ENCODE results near the gene SLC2A4RG. TPM values are rescaled to one million over a fixed set of nuclear protein-coding genes. Genes with fewer than 3 reads are reported as not detected.

SLC2A4RG gene
- total and polyA plus RNA-seq, 2 of the 13 experiments (the other 11 are each of a cell fraction or from before 2014, with no cell fraction given) = 91.4 to 95.9 TPM

DNA sequence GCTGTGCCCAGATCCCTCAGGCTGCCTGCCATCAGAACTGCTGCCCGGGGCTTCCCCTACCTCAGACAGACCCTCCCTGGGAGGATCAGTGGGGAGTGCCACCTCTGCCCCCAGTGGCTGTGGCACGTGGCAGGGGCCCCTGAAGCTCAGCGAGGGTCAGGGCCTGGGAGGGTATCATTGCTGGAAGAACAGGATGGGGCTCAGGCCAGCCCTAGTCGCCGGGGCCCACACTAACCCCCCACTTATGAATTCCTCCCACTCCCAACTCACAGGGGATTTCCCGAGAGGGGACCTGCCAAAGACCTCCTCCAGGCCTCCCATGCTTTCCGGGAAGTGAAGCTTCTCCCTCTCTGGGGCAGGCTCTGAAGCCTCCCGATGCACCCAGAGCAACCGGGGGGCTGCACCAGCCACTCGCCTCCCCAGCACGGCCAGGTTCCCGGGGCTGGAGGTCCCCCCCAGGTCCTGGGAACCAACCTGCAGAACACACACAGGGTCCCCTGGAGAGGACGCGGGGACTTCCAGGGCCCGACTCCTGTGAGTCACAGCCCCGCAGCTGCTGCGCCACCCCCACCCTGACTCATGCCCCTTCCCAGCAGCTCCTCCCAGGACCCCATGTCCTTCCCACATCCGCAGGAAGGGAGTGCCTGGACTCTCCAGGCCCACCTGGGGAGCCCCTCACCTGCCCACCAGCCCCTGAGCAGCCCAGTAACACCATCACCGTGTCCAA lies 40.7 kb upstream of the SLC2A4RG start (continued):
- TF ChIP-seq ZNF839 (CRISPR knock-in tag; IDR thresholded peaks at IDR 0.05; ENCODE audit: borderline replicate concordance) (no peak), CREM (IDR thresholded peaks at IDR 0.05) (no peak), CREM (CRISPR knock-in tag; IDR thresholded peaks at IDR 0.05) (no peak), ZNF235 (CRISPR knock-in tag; IDR thresholded peaks at IDR 0.05; ENCODE audit: borderline replicate concordance) (peak; percentile 66; the same call in 1 of the 2 replicates), HNF4G (IDR thresholded peaks at IDR 0.05; ENCODE audit: borderline replicate concordance, low read depth, low read length) (no peak), HNF4G (CRISPR knock-in tag; IDR thresholded peaks at IDR 0.05; ENCODE audit: borderline replicate concordance, low read depth) (no peak), SETDB1 (CRISPR knock-in tag; IDR thresholded peaks at IDR 0.05; ENCODE audit: borderline replicate concordance) (no peak), JUND (CRISPR knock-in tag; IDR thresholded peaks at IDR 0.05) (no peak), ISX (CRISPR knock-in tag; conservative IDR thresholded peaks at IDR 0.05) (no peak), ZNF484 (CRISPR knock-in tag; IDR thresholded peaks at IDR 0.05; ENCODE audit: borderline replicate concordance, low read depth) (no peak), ELF3 (CRISPR knock-in tag; IDR thresholded peaks at IDR 0.05) (no peak), KDM2A (CRISPR knock-in tag; IDR thresholded peaks at IDR 0.05; ENCODE audit: borderline replicate concordance, low read depth) (peak; percentile 30; the same call in 1 of the 2 replicates), PHF20 (CRISPR knock-in tag; IDR thresholded peaks at IDR 0.05) (no peak), ZNF766 (CRISPR knock-in tag; IDR thresholded peaks at IDR 0.05; ENCODE audit: borderline replicate concordance) (0 out of 2 replicates have a peak, but pooled peaks have one; percentile 29), ZSCAN12 (CRISPR knock-in tag; IDR thresholded peaks at IDR 0.05) (no peak), NFATC3 (CRISPR knock-in tag; IDR thresholded peaks at IDR 0.05) (no peak), HNRNPH1 (optimal IDR thresholded peaks at IDR 0.05; ENCODE audit: low read depth, low read length) (peak; percentile 1), MEF2D (CRISPR knock-in tag; IDR thresholded peaks at IDR 0.05) (no peak), PHB2 (IDR thresholded peaks at IDR 0.05; ENCODE audit: partially characterized antibody) (no peak), POLR2AphosphoS5 (IDR thresholded peaks at IDR 0.05; ENCODE audit: low read depth, low read length) (0 out of 2 replicates have a peak, but pooled peaks have one; percentile 6), ZNF841 (CRISPR knock-in tag; IDR thresholded peaks at IDR 0.05; ENCODE audit: borderline replicate concordance) (0 out of 2 replicates have a peak, but pooled peaks have one; percentile 55), GATAD1 (CRISPR knock-in tag; IDR thresholded peaks at IDR 0.05) (no peak), SIX4 (CRISPR knock-in tag; IDR thresholded peaks at IDR 0.05) (no peak), ATAD3A (CRISPR knock-in tag; IDR thresholded peaks at IDR 0.05) (no peak), GTF3A (CRISPR knock-in tag; conservative IDR thresholded peaks at IDR 0.05) (no peak), STAG1 (CRISPR knock-in tag; IDR thresholded peaks at IDR 0.05) (no peak), POLR2G (IDR thresholded peaks at IDR 0.05; ENCODE audit: low read depth, low read length) (peak; percentile 15; the same call in 1 of the 2 replicates), TP53 (CRISPR knock-in tag; conservative IDR thresholded peaks at IDR 0.05) (no peak), AKAP8 (CRISPR knock-in tag; IDR thresholded peaks at IDR 0.05) (peak; percentile 16)
- TF ChIP-seq, protein P1, sequence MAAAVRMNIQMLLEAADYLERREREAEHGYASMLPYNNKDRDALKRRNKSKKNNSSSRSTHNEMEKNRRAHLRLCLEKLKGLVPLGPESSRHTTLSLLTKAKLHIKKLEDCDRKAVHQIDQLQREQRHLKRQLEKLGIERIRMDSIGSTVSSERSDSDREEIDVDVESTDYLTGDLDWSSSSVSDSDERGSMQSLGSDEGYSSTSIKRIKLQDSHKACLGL (CRISPR knock-in tag; IDR thresholded peaks at IDR 0.05) = 0 out of 2 replicates have a peak, but pooled peaks have one; percentile 2
- TF ChIP-seq, protein P2, sequence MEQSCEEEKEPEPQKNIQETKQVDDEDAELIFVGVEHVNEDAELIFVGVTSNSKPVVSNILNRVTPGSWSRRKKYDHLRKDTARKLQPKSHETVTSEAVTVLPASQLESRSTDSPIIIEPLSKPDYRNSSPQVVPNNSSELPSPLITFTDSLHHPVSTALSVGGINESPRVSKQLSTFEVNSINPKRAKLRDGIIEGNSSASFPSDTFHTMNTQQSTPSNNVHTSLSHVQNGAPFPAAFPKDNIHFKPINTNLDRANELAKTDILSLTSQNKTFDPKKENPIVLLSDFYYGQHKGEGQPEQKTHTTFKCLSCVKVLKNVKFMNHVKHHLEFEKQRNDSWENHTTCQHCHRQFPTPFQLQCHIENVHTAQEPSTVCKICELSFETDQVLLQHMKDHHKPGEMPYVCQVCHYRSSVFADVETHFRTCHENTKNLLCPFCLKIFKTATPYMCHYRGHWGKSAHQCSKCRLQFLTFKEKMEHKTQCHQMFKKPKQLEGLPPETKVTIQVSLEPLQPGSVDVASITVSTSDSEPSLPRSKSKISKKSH (CRISPR knock-in tag; IDR thresholded peaks at IDR 0.05; ENCODE audit: borderline replicate concordance) = no peak; the same call in 1 of the 2 replicates

Data from HepG2 (cell line).